Esophagus muscularis mucosa (tissue), 4 donors: ENCODE measurements around the gene MEIS2. TPM values are rescaled to one million over a fixed set of nuclear protein-coding genes. Genes with fewer than 3 reads are reported as not detected.

Experiments used
- DNase-seq: peaks from one replicate; pipeline ENCODE4 v3.0.0-alpha.2; 2017; ENCODE audit errors: extremely low spot score
- H3K27ac ChIP-seq, 4 donors: fragments of 200-600 bp; sonication (generic); replicated peaks in 1 of 4; 1 replicate in 3 of 4; 2 replicates in 1 of 4; pipeline ENCODE4 v1.5.1; 2016 to 2019; ENCODE audit warnings: mild to moderate bottlenecking in 1 of 4
- H3K27me3 ChIP-seq, 4 donors: fragments of 200-600 bp; sonication (generic); one replicate each; pipeline versions ENCODE4 v1.5.1 to v1.6.0; 2016 to 2019
- H3K36me3 ChIP-seq, 4 donors: fragments of 200-600 bp; sonication (generic); one replicate each; pipeline ENCODE4 v1.5.1; 2016 to 2019
- H3K4me1 ChIP-seq, 4 donors: fragments of 200-600 bp; sonication (generic); one replicate each; pipeline ENCODE4 v1.5.1; 2016 to 2019
- H3K4me3 ChIP-seq, 4 donors: fragments of 200-600 bp; sonication (generic); 1 replicate in 2 of 4; 2 replicates in 2 of 4; pipeline ENCODE4 v1.5.1; 2016 to 2019; ENCODE audit warnings: mild to moderate bottlenecking in 4 of 4, moderate library complexity in 1 of 4
- H3K9me3 ChIP-seq, 4 donors: fragments of 200-600 bp; sonication (generic); 1 replicate in 3 of 4; 2 replicates in 1 of 4; pipeline ENCODE4 v1.5.1; 2016 to 2019
- EP300 ChIP-seq: sonication (generic); formaldehyde crosslinking; IDR thresholded peaks from one replicate; pipeline ENCODE4 v1.6.1; 2017; ENCODE audit warnings: antibody characterized with exemption
- POLR2A ChIP-seq: fragments of 450-650 bp; IDR thresholded peaks from one replicate; pipeline ENCODE4 v1.6.1; 2017; ENCODE audit warnings: antibody characterized with exemption, moderate library complexity, mild to moderate bottlenecking, low read depth
- POLR2AphosphoS5 ChIP-seq, 2 donors: sonication (generic); formaldehyde crosslinking; IDR thresholded peaks; one replicate each; pipeline ENCODE4 v1.6.1; 2017; ENCODE audit warnings: antibody characterized with exemption in 2 of 2
- WGBS: methylation state at CpG from one replicate; pipeline ENCODE4 v1.1.5; 2018; 5-methylcytosine and 5-hydroxymethylcytosine counted together
- intact Hi-C: fragments of 100-400 bp; cut with DNase I; formaldehyde crosslinking; loops from one replicate; pipeline ENCODE4 v1.15.1; 2023
- total RNA-seq, 4 donors: library from RNA; depleted of rRNA; stranded (reverse); fragments of >200 nt; gene quantifications; one replicate each; pipeline versions ENCODE4 v1.1.0 to v1.2.1, GENCODE V29; 2016
- TF ChIP-seq, protein P1 (sequence below), 3 experiments: fragments of 200-600 bp in 2 of 3; fragments of 450-650 bp in 1 of 3; sonication (generic) in 2 of 3; IDR thresholded peaks; one replicate each; pipeline ENCODE4 v1.5.1; 2017 to 2019; ENCODE audit warnings: antibody characterized with exemption in 3 of 3, mild to moderate bottlenecking in 2 of 3, moderate library complexity in 1 of 3

Gene MEIS2
- total RNA-seq, 4 donors from 2014 or later: 53.8 to 106 (median 63.3) TPM

DNA sequence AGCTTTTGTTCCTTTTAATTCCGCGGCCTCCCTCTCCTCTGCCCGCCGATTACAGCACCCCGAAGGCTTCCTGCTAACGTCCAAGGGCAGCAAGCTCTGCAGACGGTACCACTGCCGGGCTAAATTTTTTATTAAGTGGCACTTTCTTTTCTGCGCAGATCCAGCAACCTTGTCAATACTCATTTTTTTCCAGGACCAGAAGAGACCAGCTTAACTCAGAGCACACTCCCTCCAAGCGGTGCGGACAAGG is 542 bp upstream of the MEIS2 start:
- Histone ChIP-seq H3K4me3 (peak overlapping the region; percentile 65 to 88 (median 80)), H3K27ac (peak overlapping the region; percentile 86 to 98 (median 92)), H3K36me3 (no peaks in the 10 kb centered on the region), H3K4me1 (peaks cover 0 to 18% (median 13%) of the 10 kb centered on the region in 4 donors), H3K9me3 (no peaks in the 10 kb centered on the region), H3K27me3 (no peaks in the 10 kb centered on the region)
- TF ChIP-seq POLR2AphosphoS5 (IDR thresholded peaks at IDR 0.05) (no peak), EP300 (no peak), POLR2A (no peak)
- TF ChIP-seq, protein P1, sequence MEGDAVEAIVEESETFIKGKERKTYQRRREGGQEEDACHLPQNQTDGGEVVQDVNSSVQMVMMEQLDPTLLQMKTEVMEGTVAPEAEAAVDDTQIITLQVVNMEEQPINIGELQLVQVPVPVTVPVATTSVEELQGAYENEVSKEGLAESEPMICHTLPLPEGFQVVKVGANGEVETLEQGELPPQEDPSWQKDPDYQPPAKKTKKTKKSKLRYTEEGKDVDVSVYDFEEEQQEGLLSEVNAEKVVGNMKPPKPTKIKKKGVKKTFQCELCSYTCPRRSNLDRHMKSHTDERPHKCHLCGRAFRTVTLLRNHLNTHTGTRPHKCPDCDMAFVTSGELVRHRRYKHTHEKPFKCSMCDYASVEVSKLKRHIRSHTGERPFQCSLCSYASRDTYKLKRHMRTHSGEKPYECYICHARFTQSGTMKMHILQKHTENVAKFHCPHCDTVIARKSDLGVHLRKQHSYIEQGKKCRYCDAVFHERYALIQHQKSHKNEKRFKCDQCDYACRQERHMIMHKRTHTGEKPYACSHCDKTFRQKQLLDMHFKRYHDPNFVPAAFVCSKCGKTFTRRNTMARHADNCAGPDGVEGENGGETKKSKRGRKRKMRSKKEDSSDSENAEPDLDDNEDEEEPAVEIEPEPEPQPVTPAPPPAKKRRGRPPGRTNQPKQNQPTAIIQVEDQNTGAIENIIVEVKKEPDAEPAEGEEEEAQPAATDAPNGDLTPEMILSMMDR (IDR thresholded peaks at IDR 0.05): no peak
- DNase-seq: no peak
- intact Hi-C loops: no loop called here
- 2% methylated on average over 11 of the region's 11 CpGs for WGBS

DNA sequence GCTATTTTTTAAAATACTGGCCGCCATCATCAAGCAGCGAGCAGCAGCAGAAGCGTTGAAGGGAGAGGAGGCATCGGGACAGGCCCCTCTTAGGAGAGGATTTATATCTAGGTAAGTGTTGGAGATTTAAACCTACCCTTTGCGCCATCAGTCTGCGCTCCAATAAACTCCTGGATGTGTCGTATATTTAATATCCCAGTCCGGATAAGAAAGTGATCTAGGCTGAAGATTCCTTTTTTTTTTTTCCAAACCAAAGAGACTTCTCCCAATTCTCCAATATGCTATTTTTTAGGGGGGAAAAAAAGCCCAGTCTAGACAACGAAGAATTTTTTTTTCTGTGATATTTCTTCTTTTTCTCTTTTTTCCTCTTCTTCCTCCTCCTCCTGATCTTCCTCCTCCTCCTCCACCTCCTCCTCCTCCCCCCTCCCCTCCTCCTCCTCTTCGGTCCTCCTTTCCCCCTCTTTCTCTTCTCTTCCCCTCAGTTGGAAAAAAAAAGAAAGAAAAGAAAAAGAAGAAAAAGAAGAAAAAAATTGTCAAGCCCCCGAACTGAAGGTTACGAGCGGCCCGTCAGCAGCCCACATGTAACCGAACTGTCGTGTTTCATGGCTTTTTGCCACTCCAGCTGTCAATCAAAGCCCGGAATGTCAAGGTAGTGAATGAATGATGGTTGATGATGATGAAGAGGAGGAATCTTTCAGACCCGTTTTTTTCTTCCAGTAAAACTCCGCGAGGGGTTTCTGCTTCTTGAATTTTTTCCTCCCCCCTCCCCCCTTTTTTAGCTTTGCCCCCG is 835 bp downstream of the MEIS2 start:
- WGBS: 3% methylated on average over 21 of the region's 21 CpGs
- peak overlapping the region; percentile 86 to 98 (median 92) for H3K27ac ChIP-seq
- no peak for DNase-seq
- H3K27me3 ChIP-seq: no peaks in the 10 kb centered on the region
- intact Hi-C loops: loop anchor here (5.0 kb wide), 1 partner anchor 82 kb away; no protein-coding TSS in a partner anchor
- no peaks in the 10 kb centered on the region for H3K36me3 ChIP-seq
- TF ChIP-seq POLR2AphosphoS5 (IDR thresholded peaks at IDR 0.05) (no peak), EP300 (no peak), POLR2A (no peak)
- TF ChIP-seq, protein P1 (IDR thresholded peaks at IDR 0.05): no peak
- peaks cover 2 to 15% (median 5%) of the 10 kb centered on the region in 4 donors for H3K4me1 ChIP-seq
- peak overlapping the region; percentile 65 to 88 (median 80) for H3K4me3 ChIP-seq
- H3K9me3 ChIP-seq: no peaks in the 10 kb centered on the region

DNA sequence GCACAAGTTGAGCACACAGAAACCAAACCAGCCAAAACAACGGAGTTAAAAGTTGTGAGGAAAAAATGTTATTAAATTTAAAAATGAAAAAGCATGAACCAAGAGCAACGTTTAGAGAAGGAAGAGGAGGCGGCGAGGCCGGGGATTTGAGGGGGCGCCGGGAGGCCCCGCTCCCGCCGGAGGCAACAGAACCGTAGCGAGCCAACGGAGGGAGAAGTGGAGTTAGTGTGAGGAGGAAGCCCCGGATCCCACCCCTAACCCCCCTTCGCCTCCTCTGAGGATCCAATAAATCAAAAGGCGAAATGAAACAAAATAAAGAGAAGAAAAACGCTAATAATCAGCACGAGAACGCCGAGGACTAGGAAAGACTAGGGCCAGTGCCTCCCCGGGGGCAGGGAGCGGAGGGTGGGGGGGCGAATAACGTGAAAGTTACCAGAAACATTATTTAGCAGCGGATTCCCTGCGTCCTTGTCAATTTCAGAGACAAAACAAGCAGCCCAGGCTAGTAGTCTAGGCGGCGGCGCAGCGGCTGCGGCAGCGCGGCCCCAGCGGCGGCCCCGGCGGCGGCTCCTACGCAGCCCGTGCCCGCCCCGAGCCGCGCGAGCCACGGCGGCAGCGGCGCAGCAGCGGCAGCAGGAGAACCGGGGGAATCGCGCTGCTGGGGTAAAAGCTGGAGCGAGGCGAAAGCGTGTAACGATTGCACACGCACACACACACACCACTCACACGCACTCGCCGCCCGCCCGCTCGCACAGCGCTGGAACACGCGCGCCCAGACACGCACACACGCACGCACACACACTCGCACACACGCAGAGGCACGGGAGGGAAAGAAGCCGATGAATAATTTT is 1.7 kb downstream of the MEIS2 start:
- H3K36me3 ChIP-seq: no peaks in the 10 kb centered on the region
- WGBS: under 1% methylated on average over 51 of the region's 75 CpGs
- TF ChIP-seq POLR2AphosphoS5 (IDR thresholded peaks at IDR 0.05): peak in 1 of 2 donors; percentile 7
- TF ChIP-seq EP300: no peak
- H3K4me1 ChIP-seq: peaks cover 4 to 23% (median 10%) of the 10 kb centered on the region in 4 donors
- intact Hi-C loops: loop anchor here (5.0 kb wide), 1 partner anchor 81 kb away; no protein-coding TSS in a partner anchor
- H3K4me3 ChIP-seq: peak overlapping the region; percentile 65 to 88 (median 80)
- peak overlapping the region; percentile 86 to 98 (median 92) for H3K27ac ChIP-seq
- no peak for DNase-seq
- no peaks in the 10 kb centered on the region for H3K9me3 ChIP-seq
- no peaks in the 10 kb centered on the region for H3K27me3 ChIP-seq

DNA sequence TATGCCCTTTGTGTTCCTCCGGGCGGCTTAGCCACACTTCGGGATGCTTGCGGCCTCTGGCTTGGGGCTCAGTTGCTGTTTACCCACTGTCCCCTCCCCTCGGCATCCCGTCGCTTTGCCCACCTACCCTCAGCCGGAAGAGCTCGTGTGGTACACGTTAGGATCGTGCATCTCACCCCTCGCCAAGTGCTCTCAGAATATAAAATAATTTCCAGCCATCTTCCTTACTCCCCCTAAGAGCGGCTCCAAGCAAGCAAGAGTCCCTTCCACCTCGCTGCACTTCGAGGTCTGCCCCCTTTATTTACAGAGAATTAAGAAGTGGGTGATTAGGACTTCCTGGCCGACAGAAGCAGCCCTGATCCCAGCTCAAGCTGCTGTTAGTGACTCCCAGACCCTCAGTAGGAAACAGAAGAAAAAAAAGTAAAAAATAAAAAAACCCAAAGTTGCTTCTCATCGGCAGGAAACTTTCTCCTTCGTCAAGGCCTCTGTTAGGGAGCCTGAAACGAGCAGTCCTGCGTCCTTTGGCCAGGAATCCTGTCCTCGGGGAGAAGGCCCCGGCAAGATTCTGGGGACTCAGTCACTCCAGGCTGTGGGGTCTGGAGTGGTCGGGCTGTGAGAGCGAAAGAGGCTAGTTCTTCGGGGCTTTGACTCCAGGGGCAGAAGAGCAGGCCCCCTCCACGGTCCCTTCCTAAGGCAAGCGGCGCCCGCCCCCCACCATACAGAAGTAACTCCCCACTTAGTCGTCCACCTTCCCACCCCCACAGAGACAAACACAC is 3.0 kb downstream of the MEIS2 start:
- intact Hi-C loops: loop anchor here (5.0 kb wide), 1 partner anchor 80 kb away; no protein-coding TSS in a partner anchor
- Histone ChIP-seq H3K9me3 (no peaks in the 10 kb centered on the region), H3K4me3 (peak overlapping the region; percentile 65 to 88 (median 80)), H3K36me3 (no peaks in the 10 kb centered on the region), H3K27ac (peak overlapping the region; percentile 86 to 98 (median 92)), H3K27me3 (no peaks in the 10 kb centered on the region), H3K4me1 (peaks cover 10 to 32% (median 22%) of the 10 kb centered on the region in 4 donors)
- WGBS: 13% methylated on average over 29 of the region's 30 CpGs
- TF ChIP-seq, protein P1 (IDR thresholded peaks at IDR 0.05): no peak
- TF ChIP-seq EP300: no peak
- TF ChIP-seq POLR2AphosphoS5 (IDR thresholded peaks at IDR 0.05): no peak
- TF ChIP-seq POLR2A: no peak
- no peak for DNase-seq
